ENCODE measurements around the gene ELF4. TPM values are rescaled to one million over a fixed set of nuclear protein-coding genes. Genes with fewer than 3 reads are reported as not detected.

The ELF4 gene
- total and polyA plus RNA-seq, 2 of the 4 experiments (the other 2 are of a cell fraction), result 10.9 to 19.0 TPM

DNA sequence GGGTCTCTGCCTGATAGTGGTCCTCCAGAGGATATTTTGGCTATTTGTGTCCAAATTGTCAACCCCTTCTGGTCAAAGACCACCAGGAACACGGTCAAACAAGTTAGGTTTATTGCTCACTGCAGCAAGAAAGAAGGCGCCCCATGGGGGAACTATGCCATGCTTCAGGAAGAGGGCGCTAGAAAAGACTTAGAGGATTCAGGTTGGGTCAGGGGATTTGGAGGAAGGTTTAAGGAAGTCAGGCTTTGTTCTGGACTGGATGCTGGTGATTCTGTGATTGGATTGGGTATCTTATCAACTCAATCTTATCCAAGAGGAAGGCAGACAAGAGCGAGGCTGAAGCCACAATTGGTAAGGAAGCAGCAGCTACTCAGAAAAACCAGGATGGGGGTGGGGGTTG, 14.3 kb upstream of the ELF4 start:
- H3K9me1 ChIP-seq (ENCODE audit: insufficient read depth, low read length), result peaks cover 7% of the 10 kb centered on the region; the same call in 1 of the 2 replicates
- no peaks in the 10 kb centered on the region for H4K20me1 ChIP-seq (ENCODE audit: insufficient read depth, low read length)
- CTCF ChIA-PET, result no interaction called here
- H3K4me3 ChIP-seq (ENCODE audit: insufficient read depth, low read depth, low read length), result no peak overlapping the region
- no peak overlapping the region for H3K23ac ChIP-seq (ENCODE audit: low read depth, low read length)
- H2AK5ac ChIP-seq (ENCODE audit: low read depth, low read length), result no peak overlapping the region
- ATAC-seq (ENCODE audit: low read depth), result no peak
- H3K9ac ChIP-seq (ENCODE audit: low read depth, low read length), result no peak overlapping the region
- H3K36me3 ChIP-seq (ENCODE audit: control insufficient read depth, insufficient read depth, low read length), result peaks cover 10% of the 10 kb centered on the region
- peaks cover 6% of the 10 kb centered on the region for H3K4me1 ChIP-seq (ENCODE audit: control insufficient read depth, insufficient read depth, low read length)
- no peak overlapping the region for H4K8ac ChIP-seq (ENCODE audit: low read depth in 2 of 2, low read length in 2 of 2)
- peaks cover 0 to 8% of the 10 kb centered on the region in 2 experiments; a peak in 1 of 4 replicates for H3K79me1 ChIP-seq (ENCODE audit: low read depth in 1 of 2, low read length in 2 of 2)
- POLR2A ChIA-PET (ENCODE audit: unreplicated experiment), result no interaction called here
- dilution Hi-C loops (cut with HindIII; ENCODE audit: low sequenced_read_pairs, unreplicated experiment) (no loop called here), intact Hi-C loops (cut with micrococcal nuclease) (no loop called here), in situ Hi-C loops (cut with MboI; ENCODE audit: low sequenced_read_pairs) (no loop called here)
- no peak overlapping the region for H3K27ac ChIP-seq (ENCODE audit: insufficient read depth, low read length)
- H2BK20ac ChIP-seq (ENCODE audit: low read depth, low read length), result no peak overlapping the region
- H3K9me3 ChIP-seq (ENCODE audit: control insufficient read depth, insufficient read depth, low read length), result no peaks in the 10 kb centered on the region
- no peak overlapping the region for H2AK9ac ChIP-seq (replicated peaks; ENCODE audit: low read depth, low read length, poor library complexity)
- H3K14ac ChIP-seq (replicated peaks; ENCODE audit: low read depth, low read length), result no peak overlapping the region
- no peak for TF ChIP-seq RFX5 (IDR thresholded peaks at IDR 0.05; ENCODE audit: low read depth, low read length)
- TF ChIP-seq, protein P1, sequence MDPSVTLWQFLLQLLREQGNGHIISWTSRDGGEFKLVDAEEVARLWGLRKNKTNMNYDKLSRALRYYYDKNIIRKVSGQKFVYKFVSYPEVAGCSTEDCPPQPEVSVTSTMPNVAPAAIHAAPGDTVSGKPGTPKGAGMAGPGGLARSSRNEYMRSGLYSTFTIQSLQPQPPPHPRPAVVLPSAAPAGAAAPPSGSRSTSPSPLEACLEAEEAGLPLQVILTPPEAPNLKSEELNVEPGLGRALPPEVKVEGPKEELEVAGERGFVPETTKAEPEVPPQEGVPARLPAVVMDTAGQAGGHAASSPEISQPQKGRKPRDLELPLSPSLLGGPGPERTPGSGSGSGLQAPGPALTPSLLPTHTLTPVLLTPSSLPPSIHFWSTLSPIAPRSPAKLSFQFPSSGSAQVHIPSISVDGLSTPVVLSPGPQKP (IDR thresholded peaks at IDR 0.05; ENCODE audit: borderline replicate concordance, low read depth, low read length), result no peak
- TF ChIP-seq RCOR1 (IDR thresholded peaks at IDR 0.05; ENCODE audit: insufficient replicate concordance, low read length), result no peak
- no peak for TF ChIP-seq FOS (IDR thresholded peaks at IDR 0.05; ENCODE audit: low read depth, low read length)
- no peak for DNase-seq
- H3K4ac ChIP-seq (ENCODE audit: low read depth, low read length), result no peak overlapping the region
- no peak overlapping the region for H3K18ac ChIP-seq (ENCODE audit: low read depth, low read length)
- H2AFZ ChIP-seq (replicated peaks; ENCODE audit: low read length, poor library complexity), result no peak overlapping the region
- H3K27me3 ChIP-seq (ENCODE audit: control insufficient read depth, insufficient read depth, low read length), result no peaks in the 10 kb centered on the region; the same call in 1 of the 2 replicates
- no peak overlapping the region for H3K56ac ChIP-seq (ENCODE audit: extremely low read depth, insufficient read depth, low read length)
- no peak overlapping the region for H2BK120ac ChIP-seq (ENCODE audit: low read depth, low read length)
- H4K91ac ChIP-seq (ENCODE audit: insufficient read depth, low read depth, low read length), result no peak overlapping the region
- H2BK15ac ChIP-seq (ENCODE audit: low read depth, low read length), result no peak overlapping the region
- BruUV-seq (replicated peaks), result no TSS peak
- 80% methylated on average over 2 of the region's 4 CpGs; no CpG with 5 or more reads in 1 of the 2 experiments for WGBS, 2 experiments (ENCODE audit: extremely low coverage in 2 of 2, insufficient read length in 1 of 2)
- H4K5ac ChIP-seq (ENCODE audit: low read depth, low read length), result no peak overlapping the region
- H2BK5ac ChIP-seq (ENCODE audit: low read depth, low read length, poor library complexity, severe bottlenecking), result no peak overlapping the region
- H3K4me2 ChIP-seq (ENCODE audit: low read depth, low read length), result no peak overlapping the region
